Endothelial cell of umbilical vein (primary cell): ENCODE results near the gene RASGEF1C. TPM values are rescaled to one million over a fixed set of nuclear protein-coding genes. Genes with fewer than 3 reads are reported as not detected.

Experiments
- BruUV-seq: library from RNA; stranded (reverse); fragments of 400-500 nt; replicated peaks from 2 replicates; lab custom pipeline; 2021; lab: Mats Ljungman, UMichigan
- CTCF ChIA-PET: fragments of 300-600, 350-600 bp; sonication (Branson Sonifier 250); formaldehyde crosslinking; loops from one replicate; lab custom pipeline; 2021; ENCODE audit warnings: antibody characterized with exemption, inconsistent platforms; lab: Charles Lee
- POLR2A ChIA-PET: fragments of 300-600, 350-600 bp; sonication (Branson Sonifier 250); formaldehyde crosslinking; loops from one replicate; lab custom pipeline; 2021; ENCODE audit warnings: antibody characterized with exemption, inconsistent platforms; lab: Charles Lee
- DNase-seq: peaks from one replicate; pipeline ENCODE4 v3.0.0-alpha.2; 2011; ENCODE audit warnings: low read depth, low spot score
- FAIRE-seq: peaks from 2 replicates; lab custom pipeline; 2011; peaks lifted over from hg19 to GRCh38; lab: Jason Lieb, UNC
- H2AFZ ChIP-seq: 2 replicates; pipeline ENCODE4 v1.6.0; 2012; ENCODE audit warnings: low read depth, low read length, control low read depth, inconsistent platforms
- H3K27ac ChIP-seq: 2 replicates; pipeline ENCODE4 v1.5.1; 2011; ENCODE audit warnings: low read depth, mild to moderate bottlenecking, control low read depth, low read length, moderate library complexity; ENCODE audit not compliant: insufficient read depth
- H3K27me3 ChIP-seq, 2 experiments: 2 replicates each; pipeline versions ENCODE4 v1.6.0 to v1.6.1; 2011; ENCODE audit warnings: low read length in 2 of 2, mixed read lengths in 1 of 2; ENCODE audit not compliant: control insufficient read depth in 2 of 2, insufficient read depth in 2 of 2
- H3K36me3 ChIP-seq, 2 experiments: 2 replicates in 1 of 2; 3 replicates in 1 of 2; pipeline ENCODE4 v1.5.1; 2011; ENCODE audit warnings: low read length in 2 of 2, mild to moderate bottlenecking in 1 of 2, moderate library complexity in 1 of 2; ENCODE audit not compliant: control insufficient read depth in 2 of 2, insufficient read depth in 2 of 2; ENCODE audit errors: extremely low read depth in 1 of 2
- H3K4me1 ChIP-seq: 3 replicates; pipeline ENCODE4 v1.5.1; 2011; ENCODE audit warnings: mild to moderate bottlenecking, low read length; ENCODE audit not compliant: control insufficient read depth, insufficient read depth; ENCODE audit errors: extremely low read depth
- H3K4me2 ChIP-seq: 2 replicates; pipeline ENCODE4 v1.6.1; 2011; ENCODE audit warnings: low read length, control low read depth, mixed read lengths; ENCODE audit not compliant: insufficient read depth
- H3K4me3 ChIP-seq, 3 experiments: fragments of 200-600 bp in 1 of 3; sonication (generic), shearing (Covaris generic) in 1 of 3; replicated peaks in 1 of 3; 2 replicates each; pipeline ENCODE4 v1.5.1; 2011 to 2016; ENCODE audit warnings: control low read depth in 3 of 3, low read length in 3 of 3, mild to moderate bottlenecking in 2 of 3, inconsistent platforms in 1 of 3, low read depth in 1 of 3, moderate library complexity in 1 of 3; ENCODE audit not compliant: insufficient read depth in 1 of 3
- H3K79me2 ChIP-seq: 2 replicates; pipeline ENCODE4 v1.6.0; 2012; ENCODE audit warnings: low read length, inconsistent platforms; ENCODE audit not compliant: control insufficient read depth, insufficient read depth
- H3K9ac ChIP-seq: replicated peaks from 2 replicates; pipeline ENCODE3; 2011; ENCODE audit warnings: low read length, control low read depth; ENCODE audit not compliant: insufficient read depth; ENCODE audit errors: extremely low read depth
- H3K9me1 ChIP-seq: replicated peaks from 3 replicates; pipeline ENCODE4 v1.6.0; 2011; ENCODE audit warnings: mild to moderate bottlenecking, low read length; ENCODE audit not compliant: control insufficient read depth, insufficient read depth; ENCODE audit errors: extremely low read depth
- H3K9me3 ChIP-seq: replicated peaks from 2 replicates; pipeline ENCODE4 v1.5.1; 2012; ENCODE audit warnings: low read length, inconsistent platforms; ENCODE audit not compliant: control insufficient read depth, insufficient read depth
- H4K20me1 ChIP-seq: replicated peaks from 2 replicates; pipeline ENCODE3; 2011; ENCODE audit warnings: mild to moderate bottlenecking, low read length; ENCODE audit not compliant: control insufficient read depth, insufficient read depth; ENCODE audit errors: extremely low read depth
- CTCF ChIP-seq, 2 donors: IDR thresholded peaks; 1 replicate in 1 of 2; 2 replicates in 1 of 2; pipeline ENCODE4 v1.5.1; 2011; ENCODE audit warnings: low read length in 2 of 2, mild to moderate bottlenecking in 2 of 2, moderate library complexity in 2 of 2, control low read depth in 1 of 2, inconsistent platforms in 1 of 2, low read depth in 1 of 2; ENCODE audit not compliant: insufficient read depth in 1 of 2; ENCODE audit errors: extremely low read depth in 1 of 2
- EZH2 ChIP-seq: IDR thresholded peaks from 2 replicates; pipeline ENCODE4 v1.6.1; 2012; ENCODE audit warnings: borderline replicate concordance, low read depth, mild to moderate bottlenecking, moderate library complexity, low read length, inconsistent platforms; ENCODE audit not compliant: severe bottlenecking
- FOS ChIP-seq: IDR thresholded peaks from 2 replicates; pipeline ENCODE4 v1.6.1; 2011; ENCODE audit warnings: mild to moderate bottlenecking, low read length, moderate library complexity, borderline replicate concordance; ENCODE audit not compliant: insufficient read depth
- GATA2 ChIP-seq: IDR thresholded peaks from 2 replicates; pipeline ENCODE4 v1.7.0; 2011; ENCODE audit warnings: low read depth, mild to moderate bottlenecking, moderate library complexity, mixed read lengths, low read length; ENCODE audit not compliant: insufficient read length, insufficient read depth
- JUN ChIP-seq: IDR thresholded peaks from 2 replicates; pipeline ENCODE4 v1.6.1; 2011; ENCODE audit warnings: borderline replicate concordance, low read depth; ENCODE audit not compliant: insufficient read length, insufficient read depth
- MAX ChIP-seq: IDR thresholded peaks from 2 replicates; pipeline ENCODE4 v1.6.1; 2011; ENCODE audit not compliant: insufficient read depth, insufficient read length
- POLR2A ChIP-seq: IDR thresholded peaks from 2 replicates; pipeline ENCODE4 v1.6.1; 2012; ENCODE audit warnings: low read depth, mild to moderate bottlenecking, control low read depth, low read length
- dilution Hi-C: fragments of 300-500 bp; cut with MboI; formaldehyde crosslinking; loops from one replicate; pipeline ENCODE4 v1.15.0; 2019; ENCODE audit warnings: low sequenced_read_pairs; ENCODE audit not compliant: extremely low pct_ligation_motif_present
- intact Hi-C: fragments of 100-400 bp; cut with micrococcal nuclease; formaldehyde crosslinking; loops from one replicate; pipeline ENCODE4 v1.10.0; 2022
- polyA plus RNA-seq, 4 experiments: library from polyadenylated mRNA; depleted of rRNA in 3 of 4; stranded (reverse) in 3 of 4; unstranded in 1 of 4; fragments of >200 nt; gene quantifications; 2 replicates each; pipeline versions ENCODE4 v1.2.1 to v1.2.3, GENCODE V29; 2011 to 2012; ENCODE audit warnings: missing spikeins in 1 of 4
- total RNA-seq: library from RNA; stranded (reverse); gene quantifications from 2 replicates; pipeline ENCODE4 v1.2.3, GENCODE V29; 2021

The RASGEF1C gene
- total and polyA plus RNA-seq, 2 donors (not counting 3 experiments of a cell fraction or from before 2014, with no cell fraction given) = not detected

- dilution Hi-C loops = no loop called here
- TF ChIP-seq CTCF (IDR thresholded peaks at IDR 0.05; ENCODE audit: extremely low read depth in 1 of 2, insufficient read depth in 1 of 2, low read depth in 1 of 2, low read length in 2 of 2) (no peak), FOS (no peak), JUN (no peak), GATA2 (no peak), POLR2A (no peak), EZH2 (no peak), MAX (no peak)
- intact Hi-C loops = loop anchor here (10.0 kb wide), 1 partner anchor 544 kb away; the partner anchor contains the start of gene RUFY1
- H3K27ac ChIP-seq = no peak overlapping the region
- no peak overlapping the region for H2AFZ ChIP-seq
- H3K9ac ChIP-seq = no peak overlapping the region
- DNase-seq (no peak), FAIRE-seq (no peak)
- no peaks in the 10 kb centered on the region for H4K20me1 ChIP-seq
- no peak overlapping the region for H3K4me3 ChIP-seq
- no peaks in the 10 kb centered on the region for H3K4me1 ChIP-seq
- POLR2A ChIA-PET = no interaction called here
- H3K9me3 ChIP-seq = no peaks in the 10 kb centered on the region
- no peaks in the 10 kb centered on the region for H3K27me3 ChIP-seq
- H3K9me1 ChIP-seq = no peaks in the 10 kb centered on the region
- no peak overlapping the region for H3K4me2 ChIP-seq
- CTCF ChIA-PET = no interaction called here
- no peaks in the 10 kb centered on the region for H3K36me3 ChIP-seq
- H3K79me2 ChIP-seq = no peaks in the 10 kb centered on the region
- BruUV-seq = no TSS peak
Measured at GRCh38 chr5:180098526-180098925, 110.5 kb downstream of the RASGEF1C start.
